NCI-H2171 (cell line): ENCODE measurements around the gene VCX2.
"Not testable (repeated sequence)": the region's sequence is repeated elsewhere in the genome, so short reads cannot be mapped to it uniquely, and the experiment has no call there.

ENCODE experiments used
- DNase-seq: peaks from one replicate; lab custom pipeline; 2025; lab: John Stamatoyannopoulos, UW

The VCX2 gene

GRCh38 chrX:8121391-8121790 is 49.7 kb downstream of the VCX2 start:
- not testable (repeated sequence) for DNase-seq
